ENCODE results near the gene CCDC57. TPM values are rescaled to one million over a fixed set of nuclear protein-coding genes. Genes with fewer than 3 reads are reported as not detected.
"Not testable (repeated sequence)": the region's sequence is repeated elsewhere in the genome, so short reads cannot be mapped to it uniquely, and the experiment has no call there.

CCDC57 gene
- total RNA-seq, 1 donor from 2014 or later, result 92.1 TPM

DNA sequence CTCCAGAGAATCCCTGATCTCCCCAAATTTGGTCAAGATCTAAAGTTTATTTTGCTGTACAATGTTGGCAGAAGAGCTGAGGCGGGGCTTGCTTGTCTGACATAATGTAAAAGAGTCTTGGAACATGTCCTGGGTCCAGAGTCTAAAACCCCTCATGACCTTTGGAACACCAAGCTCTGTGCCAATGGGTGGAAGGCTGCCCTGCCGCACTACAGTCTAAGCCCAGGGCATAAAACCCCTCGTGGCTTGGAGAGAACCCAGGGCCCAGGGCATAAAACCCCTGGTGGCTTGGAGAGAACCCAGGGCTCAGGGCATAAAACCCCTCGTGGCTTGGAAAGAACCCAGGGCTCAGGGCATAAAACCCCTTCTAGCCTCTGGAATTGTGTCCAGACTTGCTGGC, 36.7 kb downstream of the CCDC57 start:
- H3K4me3 Mint-ChIP-seq, result no peak overlapping the region
- no peak for TF ChIP-seq CTCF (IDR thresholded peaks at IDR 0.05; ENCODE audit: unreplicated experiment)
- no peaks in the 10 kb centered on the region for H3K27me3 Mint-ChIP-seq (ENCODE audit: low read depth)
- no peak for DNase-seq (ENCODE audit: low spot score in 2 of 2, unreplicated experiment in 2 of 2)
- no peaks in the 10 kb centered on the region for H3K9me3 Mint-ChIP-seq
- H3K36me3 Mint-ChIP-seq, result peaks cover 38% of the 10 kb centered on the region
- peaks cover 27% of the 10 kb centered on the region for H3K4me1 Mint-ChIP-seq
- H3K27ac Mint-ChIP-seq, result no peak overlapping the region

- no peaks in the 10 kb centered on the region for H3K27me3 Mint-ChIP-seq (ENCODE audit: low read depth)
- no peak overlapping the region for H3K4me3 Mint-ChIP-seq
- H3K36me3 Mint-ChIP-seq, result peaks cover 43% of the 10 kb centered on the region
- no peak for DNase-seq (ENCODE audit: low spot score in 2 of 2, unreplicated experiment in 2 of 2)
- TF ChIP-seq CTCF (IDR thresholded peaks at IDR 0.05; ENCODE audit: unreplicated experiment), result no peak
- H3K9me3 Mint-ChIP-seq, result no peaks in the 10 kb centered on the region
- no peak overlapping the region for H3K27ac Mint-ChIP-seq
- peaks cover 27% of the 10 kb centered on the region for H3K4me1 Mint-ChIP-seq
Measured at GRCh38 chr17:82175201-82175600, 37.4 kb downstream of the CCDC57 start.

DNA sequence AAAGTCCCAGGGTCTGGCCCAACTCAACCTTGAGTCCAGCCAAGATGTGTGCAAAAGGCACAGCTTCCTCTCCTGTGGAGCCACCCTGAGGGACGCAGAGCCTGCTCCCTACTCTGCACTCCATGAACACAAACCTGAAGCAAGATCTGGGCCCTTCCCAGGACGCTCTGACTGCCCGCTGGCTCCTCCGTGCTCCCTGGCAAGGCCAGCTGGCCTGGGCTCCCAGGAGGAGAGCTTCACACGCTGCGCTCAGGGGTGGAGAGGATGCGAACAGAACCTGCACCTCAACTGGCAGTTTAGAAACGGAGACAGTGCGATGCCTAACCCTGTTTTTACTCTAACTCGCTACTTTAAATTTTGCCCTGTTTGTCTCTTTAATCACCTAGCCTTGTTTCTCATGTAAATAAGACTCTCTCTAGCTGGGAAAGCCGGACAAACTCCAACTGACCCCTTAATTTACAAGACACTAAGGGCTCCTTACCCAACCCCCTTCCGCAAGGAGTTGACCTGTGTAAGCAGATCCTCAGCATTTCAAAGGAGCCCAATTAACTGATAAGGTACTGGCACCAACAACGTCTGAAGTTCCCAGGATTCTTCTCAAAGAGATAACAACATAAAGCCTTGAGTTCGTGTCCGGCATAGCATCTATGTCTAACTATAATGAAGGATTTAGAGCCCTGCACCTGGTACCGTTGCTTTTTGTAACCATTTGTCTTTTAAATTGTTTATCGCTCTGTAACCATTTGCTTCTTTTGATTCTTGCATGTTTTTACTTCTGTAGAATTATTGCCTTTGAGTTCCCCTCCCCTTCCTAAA, 38.4 kb downstream of the CCDC57 start:
- Mint-ChIP-seq H3K36me3 (peaks cover 46% of the 10 kb centered on the region), H3K4me1 (peaks cover 27% of the 10 kb centered on the region)
- H3K4me3 Mint-ChIP-seq; H3K9me3 Mint-ChIP-seq; H3K27me3 Mint-ChIP-seq (ENCODE audit: low read depth); H3K27ac Mint-ChIP-seq; DNase-seq (ENCODE audit: low spot score in 2 of 2, unreplicated experiment in 2 of 2): not testable (repeated sequence)

- no peak for DNase-seq (ENCODE audit: low spot score in 2 of 2, unreplicated experiment in 2 of 2)
- Mint-ChIP-seq H3K27ac (no peak overlapping the region), H3K4me1 (peaks cover 27% of the 10 kb centered on the region), H3K4me3 (no peak overlapping the region), H3K9me3 (no peaks in the 10 kb centered on the region), H3K36me3 (peaks cover 49% of the 10 kb centered on the region), H3K27me3 (ENCODE audit: low read depth) (no peaks in the 10 kb centered on the region)
- no peak for TF ChIP-seq CTCF (IDR thresholded peaks at IDR 0.05; ENCODE audit: unreplicated experiment)
Measured at GRCh38 chr17:82173351-82174041, 39.1 kb downstream of the CCDC57 start.

GRCh38 chr17:82172486-82173160, 40.0 kb downstream of the CCDC57 start:
- H3K4me1 Mint-ChIP-seq, result peaks cover 27% of the 10 kb centered on the region
- H3K4me3 Mint-ChIP-seq, result no peak overlapping the region
- peak overlapping the region; percentile 40 for H3K27ac Mint-ChIP-seq
- peaks cover 4% of the 10 kb centered on the region for H3K9me3 Mint-ChIP-seq
- no peaks in the 10 kb centered on the region for H3K27me3 Mint-ChIP-seq (ENCODE audit: low read depth)
- peaks cover 50% of the 10 kb centered on the region for H3K36me3 Mint-ChIP-seq
- no peak for DNase-seq (ENCODE audit: low spot score in 2 of 2, unreplicated experiment in 2 of 2)
- TF ChIP-seq CTCF (IDR thresholded peaks at IDR 0.05; ENCODE audit: unreplicated experiment), result no peak
